GM12878 (cell line): ENCODE data around the gene PCNX4.
"Not testable (repeated sequence)": the region's sequence is repeated elsewhere in the genome, so short reads cannot be mapped to it uniquely, and the experiment has no call there.

Source experiments
- CEBPB ChIP-seq, 2 experiments: fragments of 150-350 bp in 1 of 2; IDR thresholded peaks; 2 replicates each; pipeline ENCODE4 v1.6.1; 2012 to 2014; ENCODE audit warnings: low read depth in 2 of 2, low read length in 2 of 2, borderline replicate concordance in 1 of 2, inconsistent platforms in 1 of 2
- CREB1 ChIP-seq: IDR thresholded peaks from 2 replicates; pipeline ENCODE4 v1.6.1; 2012; ENCODE audit warnings: low read depth, mild to moderate bottlenecking, inconsistent platforms
- CREM ChIP-seq: IDR thresholded peaks from 2 replicates; pipeline ENCODE4 v1.6.1; 2014; ENCODE audit warnings: antibody characterized with exemption, low read depth
- CTCF ChIP-seq, 3 experiments: IDR thresholded peaks in 2 of 3; conservative IDR thresholded peaks in 1 of 3; 2 replicates each; pipeline ENCODE4 v1.5.1; 2011; ENCODE audit warnings: low read depth in 3 of 3, low read length in 3 of 3, mild to moderate bottlenecking in 3 of 3, control low read depth in 2 of 3, moderate library complexity in 2 of 3, inconsistent platforms in 1 of 3, mixed read lengths in 1 of 3; ENCODE audit not compliant: control insufficient read depth in 2 of 3, insufficient read depth in 1 of 3; ENCODE audit errors: extremely low read depth in 1 of 3
- GABPA ChIP-seq: IDR thresholded peaks from 2 replicates; pipeline ENCODE4 v1.6.1; 2014; ENCODE audit warnings: antibody characterized with exemption, low read depth, mild to moderate bottlenecking, inconsistent platforms
- RAD21 ChIP-seq: IDR thresholded peaks from 2 replicates; pipeline ENCODE4 v1.6.1; 2011; ENCODE audit warnings: mild to moderate bottlenecking, low read depth, low read length, moderate library complexity; ENCODE audit not compliant: insufficient read depth
- SIN3A ChIP-seq: IDR thresholded peaks from 2 replicates; pipeline ENCODE4 v1.6.1; 2012; ENCODE audit warnings: low read depth, low read length, improper control_type of control experiment
- SREBF1 ChIP-seq: IDR thresholded peaks from 2 replicates; pipeline ENCODE4 v1.6.1; 2012; ENCODE audit warnings: mild to moderate bottlenecking, low read length
- SRF ChIP-seq, 2 experiments: IDR thresholded peaks; 2 replicates each; pipeline ENCODE4 v1.6.1; 2011; ENCODE audit warnings: low read depth in 2 of 2, low read length in 2 of 2, mild to moderate bottlenecking in 1 of 2, moderate library complexity in 1 of 2
- SUZ12 ChIP-seq: fragments of 200-600 bp; sonication (generic); IDR thresholded peaks from one replicate; pipeline ENCODE4 v1.6.1; 2018; ENCODE audit warnings: antibody characterized with exemption, mild to moderate bottlenecking; ENCODE audit not compliant: unreplicated experiment
- TAF1 ChIP-seq: IDR thresholded peaks from 2 replicates; pipeline ENCODE4 v1.6.1; 2011; ENCODE audit warnings: mild to moderate bottlenecking, low read depth, low read length, borderline replicate concordance
- TF ChIP-seq, protein P1 (sequence below): IDR thresholded peaks from 2 replicates; pipeline ENCODE4 v1.6.1; 2012; ENCODE audit warnings: mild to moderate bottlenecking, low read depth, low read length

- TF ChIP-seq SIN3A; CREB1; SUZ12; CTCF (IDR thresholded peaks at IDR 0.05 in 2 of 3, conservative IDR thresholded peaks at IDR 0.05 in 1 of 3; ENCODE audit: control insufficient read depth in 2 of 3, extremely low read depth in 1 of 3, insufficient read depth in 1 of 3, low read depth in 3 of 3, low read length in 3 of 3); CREM; GABPA; SREBF1; CEBPB (IDR thresholded peaks at IDR 0.05; ENCODE audit: borderline replicate concordance in 1 of 2, low read depth in 2 of 2, low read length in 2 of 2); SRF (IDR thresholded peaks at IDR 0.05; ENCODE audit: low read depth in 2 of 2, low read length in 2 of 2); RAD21; TAF1: not testable (repeated sequence)
- TF ChIP-seq, protein P1, sequence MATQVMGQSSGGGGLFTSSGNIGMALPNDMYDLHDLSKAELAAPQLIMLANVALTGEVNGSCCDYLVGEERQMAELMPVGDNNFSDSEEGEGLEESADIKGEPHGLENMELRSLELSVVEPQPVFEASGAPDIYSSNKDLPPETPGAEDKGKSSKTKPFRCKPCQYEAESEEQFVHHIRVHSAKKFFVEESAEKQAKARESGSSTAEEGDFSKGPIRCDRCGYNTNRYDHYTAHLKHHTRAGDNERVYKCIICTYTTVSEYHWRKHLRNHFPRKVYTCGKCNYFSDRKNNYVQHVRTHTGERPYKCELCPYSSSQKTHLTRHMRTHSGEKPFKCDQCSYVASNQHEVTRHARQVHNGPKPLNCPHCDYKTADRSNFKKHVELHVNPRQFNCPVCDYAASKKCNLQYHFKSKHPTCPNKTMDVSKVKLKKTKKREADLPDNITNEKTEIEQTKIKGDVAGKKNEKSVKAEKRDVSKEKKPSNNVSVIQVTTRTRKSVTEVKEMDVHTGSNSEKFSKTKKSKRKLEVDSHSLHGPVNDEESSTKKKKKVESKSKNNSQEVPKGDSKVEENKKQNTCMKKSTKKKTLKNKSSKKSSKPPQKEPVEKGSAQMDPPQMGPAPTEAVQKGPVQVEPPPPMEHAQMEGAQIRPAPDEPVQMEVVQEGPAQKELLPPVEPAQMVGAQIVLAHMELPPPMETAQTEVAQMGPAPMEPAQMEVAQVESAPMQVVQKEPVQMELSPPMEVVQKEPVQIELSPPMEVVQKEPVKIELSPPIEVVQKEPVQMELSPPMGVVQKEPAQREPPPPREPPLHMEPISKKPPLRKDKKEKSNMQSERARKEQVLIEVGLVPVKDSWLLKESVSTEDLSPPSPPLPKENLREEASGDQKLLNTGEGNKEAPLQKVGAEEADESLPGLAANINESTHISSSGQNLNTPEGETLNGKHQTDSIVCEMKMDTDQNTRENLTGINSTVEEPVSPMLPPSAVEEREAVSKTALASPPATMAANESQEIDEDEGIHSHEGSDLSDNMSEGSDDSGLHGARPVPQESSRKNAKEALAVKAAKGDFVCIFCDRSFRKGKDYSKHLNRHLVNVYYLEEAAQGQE, result not testable (repeated sequence)
Observed at GRCh38 chr14:60099855-60100254, 8.1 kb downstream of the PCNX4 start.
